Uterus (tissue), 4 donors: Measurements from ENCODE around the gene TCAIM. TPM values are rescaled to one million over a fixed set of nuclear protein-coding genes. Genes with fewer than 3 reads are reported as not detected.

Experiments
- DNase-seq, 2 donors: peaks; one replicate each; pipeline ENCODE4 v3.0.0-alpha.2; 2019 to 2020
- H3K27ac ChIP-seq, 2 donors: fragments of 200-600 bp; sonication (generic); 1 replicate in 1 of 2; 2 replicates in 1 of 2; pipeline ENCODE4 v1.5.1; 2016 to 2018
- H3K27me3 ChIP-seq, 2 donors: fragments of 200-600 bp; sonication (generic); one replicate each; pipeline ENCODE4 v1.5.1; 2018 to 2019; ENCODE audit warnings: control low read depth in 1 of 2
- H3K36me3 ChIP-seq, 2 donors: fragments of 200-600 bp; sonication (generic); one replicate each; pipeline ENCODE4 v1.5.1; 2019; ENCODE audit warnings: control low read depth in 1 of 2
- H3K4me1 ChIP-seq, 2 donors: fragments of 200-600 bp; sonication (generic); one replicate each; pipeline ENCODE4 v1.5.1; 2018 to 2019; ENCODE audit warnings: control low read depth in 1 of 2
- H3K4me3 ChIP-seq, 2 donors: fragments of 200-600 bp; sonication (generic); 1 replicate in 1 of 2; 2 replicates in 1 of 2; pipeline ENCODE4 v1.5.1; 2018 to 2019; ENCODE audit warnings: mild to moderate bottlenecking in 1 of 2
- H3K9me3 ChIP-seq, 2 donors: fragments of 200-600 bp; sonication (generic); one replicate each; pipeline ENCODE4 v1.5.1; 2019; ENCODE audit warnings: control low read depth in 1 of 2
- CTCF ChIP-seq, 4 experiments: fragments of 200-600 bp in 2 of 4; fragments of 450-650 bp in 2 of 4; sonication (generic) in 2 of 4; IDR thresholded peaks; one replicate each; pipeline ENCODE4 v1.5.1; 2016 to 2019; ENCODE audit warnings: antibody characterized with exemption in 4 of 4, mild to moderate bottlenecking in 2 of 4, moderate library complexity in 1 of 4
- POLR2A ChIP-seq, 2 donors: fragments of 450-650 bp; IDR thresholded peaks; one replicate each; pipeline ENCODE4 v1.6.1; 2016; ENCODE audit warnings: antibody characterized with exemption in 2 of 2, mild to moderate bottlenecking in 1 of 2, moderate library complexity in 1 of 2
- intact Hi-C: fragments of 100-400 bp; cut with DNase I; formaldehyde crosslinking; loops from one replicate; pipeline ENCODE4 v1.15.1; 2023; ENCODE audit warnings: low total_unique reads
- total RNA-seq, 4 donors: library from RNA; depleted of rRNA in 3 of 4; stranded (reverse); fragments of >200 nt in 3 of 4; gene quantifications; one replicate each; pipeline versions ENCODE4 v1.1.0 to v1.2.4, GENCODE V29; 2014 to 2023
- donor health status: DM: yes; HTN: yes; CAD: no.

Gene TCAIM
- total RNA-seq, 4 donors from 2014 or later: 3.8 to 38.7 (median 19.6) TPM

- no peaks in the 10 kb centered on the region for H3K9me3 ChIP-seq
- DNase-seq: no peak
- H3K27me3 ChIP-seq: no peaks in the 10 kb centered on the region
- no peaks in the 10 kb centered on the region for H3K4me1 ChIP-seq
- TF ChIP-seq CTCF (IDR thresholded peaks at IDR 0.05) (no peak), POLR2A (IDR thresholded peaks at IDR 0.05) (no peak)
- no peak overlapping the region for H3K27ac ChIP-seq
- intact Hi-C loops: no loop called here
- H3K4me3 ChIP-seq: no peak overlapping the region
- no peaks in the 10 kb centered on the region for H3K36me3 ChIP-seq
Measured at GRCh38 chr3:44418549-44418948, 80.0 kb downstream of the TCAIM start.

- Histone ChIP-seq H3K9me3 (no peaks in the 10 kb centered on the region), H3K4me1 (no peaks in the 10 kb centered on the region), H3K27ac (no peak overlapping the region), H3K27me3 (no peaks in the 10 kb centered on the region), H3K36me3 (no peaks in the 10 kb centered on the region), H3K4me3 (no peak overlapping the region)
- DNase-seq: no peak
- intact Hi-C loops: no loop called here
- TF ChIP-seq POLR2A (IDR thresholded peaks at IDR 0.05): no peak
- TF ChIP-seq CTCF (IDR thresholded peaks at IDR 0.05): no peak
Measured at GRCh38 chr3:44419116-44419922, 80.8 kb downstream of the TCAIM start.

GRCh38 chr3:44419923-44420650 lies 81.5 kb downstream of the TCAIM start:
- TF ChIP-seq CTCF (IDR thresholded peaks at IDR 0.05) (no peak), POLR2A (IDR thresholded peaks at IDR 0.05) (no peak)
- H3K36me3 ChIP-seq: no peaks in the 10 kb centered on the region
- H3K4me3 ChIP-seq: no peak overlapping the region
- H3K9me3 ChIP-seq: no peaks in the 10 kb centered on the region
- H3K4me1 ChIP-seq: no peaks in the 10 kb centered on the region
- no peak for DNase-seq
- no peaks in the 10 kb centered on the region for H3K27me3 ChIP-seq
- intact Hi-C loops: no loop called here
- H3K27ac ChIP-seq: no peak overlapping the region

- no peaks in the 10 kb centered on the region for H3K4me1 ChIP-seq
- H3K36me3 ChIP-seq: no peaks in the 10 kb centered on the region
- H3K27me3 ChIP-seq: no peaks in the 10 kb centered on the region
- H3K4me3 ChIP-seq: no peak overlapping the region
- no peak for TF ChIP-seq POLR2A (IDR thresholded peaks at IDR 0.05)
- no peak for TF ChIP-seq CTCF (IDR thresholded peaks at IDR 0.05)
- no peak for DNase-seq
- H3K9me3 ChIP-seq: no peaks in the 10 kb centered on the region
- no peak overlapping the region for H3K27ac ChIP-seq
- intact Hi-C loops: no loop called here
Measured at GRCh38 chr3:44420676-44421075, 82.1 kb downstream of the TCAIM start.

- no peaks in the 10 kb centered on the region for H3K4me1 ChIP-seq
- intact Hi-C loops: no loop called here
- H3K36me3 ChIP-seq: no peaks in the 10 kb centered on the region
- DNase-seq: no peak
- no peaks in the 10 kb centered on the region for H3K27me3 ChIP-seq
- TF ChIP-seq CTCF (IDR thresholded peaks at IDR 0.05) (no peak), POLR2A (IDR thresholded peaks at IDR 0.05) (no peak)
- no peak overlapping the region for H3K27ac ChIP-seq
- H3K4me3 ChIP-seq: no peak overlapping the region
- H3K9me3 ChIP-seq: no peaks in the 10 kb centered on the region
Measured at GRCh38 chr3:44421280-44421679, 82.7 kb downstream of the TCAIM start.
